Measurements from ENCODE around the gene ALKBH2. TPM values are rescaled to one million over a fixed set of nuclear protein-coding genes. Genes with fewer than 3 reads are reported as not detected.

Gene ALKBH2
- total RNA-seq = 5.9 and 6.1 TPM in 2 replicates

DNA sequence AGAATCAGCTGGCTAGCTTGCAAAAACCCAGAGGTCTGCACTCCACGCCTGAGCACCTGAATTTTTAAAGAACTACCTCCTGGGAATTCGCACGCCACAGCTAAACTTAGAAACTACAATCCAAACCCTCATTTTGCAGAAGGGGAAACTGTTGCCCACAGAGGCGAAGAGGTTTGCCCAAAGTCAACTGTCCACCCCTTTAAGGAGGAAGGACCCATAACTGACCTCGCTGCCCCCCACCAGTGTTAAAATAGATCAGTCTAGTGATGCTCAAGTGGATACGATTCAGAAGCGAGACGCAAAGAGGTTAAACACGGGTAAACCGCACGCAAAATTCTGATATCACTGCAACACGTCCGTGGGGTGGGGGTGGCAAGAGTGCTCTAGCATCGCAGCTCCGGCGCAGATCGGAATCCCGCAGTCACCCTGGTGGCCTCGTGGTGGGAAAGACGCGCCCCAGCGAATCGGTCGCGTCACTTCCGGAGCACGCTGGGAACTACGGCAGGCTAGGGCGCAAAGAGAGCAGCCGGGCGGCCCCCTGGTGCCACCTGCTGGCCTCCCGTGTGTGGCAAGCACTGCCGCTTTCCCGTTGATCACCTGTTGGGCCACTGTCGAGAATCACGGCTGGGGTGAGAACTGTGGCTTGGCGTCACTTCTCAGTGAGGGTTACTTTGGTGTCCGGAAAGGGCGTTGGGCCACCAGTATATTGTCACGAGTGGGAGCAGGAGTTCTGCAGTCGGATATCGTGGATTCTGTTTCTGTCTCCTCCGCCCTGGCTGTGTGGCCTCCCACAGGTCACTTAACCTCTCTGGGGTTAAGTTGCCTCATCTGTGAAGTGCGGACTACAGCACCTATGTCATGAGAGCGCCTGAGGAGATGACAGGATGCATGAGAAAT lies at the start of gene ALKBH2:
TSS of gene ALKBH2 (minus strand) at position 451 of the 897 bp plus-strand sequence. CDS start 686 bp downstream, outside the sequence.

DNA sequence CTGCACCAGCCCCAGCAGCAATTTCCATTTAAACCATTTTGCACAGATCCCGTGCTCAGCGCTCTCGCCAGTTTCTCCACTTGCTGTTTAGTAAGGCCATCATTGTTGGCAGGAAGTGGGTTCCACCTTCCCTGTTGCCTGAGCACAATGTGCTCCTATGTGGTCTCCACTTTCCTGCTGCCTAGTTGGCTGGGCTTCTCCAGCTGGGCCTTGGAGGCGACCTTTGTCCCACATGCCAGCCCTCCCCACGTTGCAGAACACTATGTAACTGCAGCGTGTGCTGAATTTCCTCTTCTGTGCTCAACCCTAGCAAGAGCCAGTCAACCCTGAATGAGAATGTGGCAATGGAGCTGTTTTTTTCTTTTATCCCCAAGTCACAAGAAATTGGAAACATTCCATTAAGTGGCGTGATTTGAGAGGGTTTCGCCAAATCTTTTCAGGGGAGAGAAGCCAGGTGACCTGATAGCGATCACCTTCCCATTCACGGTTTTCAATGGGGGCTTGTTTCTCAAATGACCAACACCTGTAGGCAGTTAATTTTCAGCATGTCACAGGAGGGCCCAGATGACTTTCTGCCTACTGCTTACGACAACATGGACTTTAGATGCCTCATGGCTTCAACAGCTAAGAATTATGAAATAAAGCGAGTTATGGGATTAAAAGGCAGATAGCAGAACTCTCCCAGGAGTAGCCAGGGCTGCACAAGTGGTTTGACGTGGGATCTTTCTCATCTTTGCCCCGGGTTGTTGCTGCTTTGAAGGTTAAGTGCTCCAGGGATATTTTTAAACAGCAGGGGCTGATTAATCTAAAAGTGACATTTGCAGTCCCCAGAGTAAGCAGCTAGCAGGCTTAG lies 22.7 kb upstream of the ALKBH2 start, which contains the start of gene ACACB:
TSS of gene ACACB (plus strand) at position 830 of the 853 bp plus-strand sequence. CDS start 22,819 bp downstream, outside the sequence.

DNA sequence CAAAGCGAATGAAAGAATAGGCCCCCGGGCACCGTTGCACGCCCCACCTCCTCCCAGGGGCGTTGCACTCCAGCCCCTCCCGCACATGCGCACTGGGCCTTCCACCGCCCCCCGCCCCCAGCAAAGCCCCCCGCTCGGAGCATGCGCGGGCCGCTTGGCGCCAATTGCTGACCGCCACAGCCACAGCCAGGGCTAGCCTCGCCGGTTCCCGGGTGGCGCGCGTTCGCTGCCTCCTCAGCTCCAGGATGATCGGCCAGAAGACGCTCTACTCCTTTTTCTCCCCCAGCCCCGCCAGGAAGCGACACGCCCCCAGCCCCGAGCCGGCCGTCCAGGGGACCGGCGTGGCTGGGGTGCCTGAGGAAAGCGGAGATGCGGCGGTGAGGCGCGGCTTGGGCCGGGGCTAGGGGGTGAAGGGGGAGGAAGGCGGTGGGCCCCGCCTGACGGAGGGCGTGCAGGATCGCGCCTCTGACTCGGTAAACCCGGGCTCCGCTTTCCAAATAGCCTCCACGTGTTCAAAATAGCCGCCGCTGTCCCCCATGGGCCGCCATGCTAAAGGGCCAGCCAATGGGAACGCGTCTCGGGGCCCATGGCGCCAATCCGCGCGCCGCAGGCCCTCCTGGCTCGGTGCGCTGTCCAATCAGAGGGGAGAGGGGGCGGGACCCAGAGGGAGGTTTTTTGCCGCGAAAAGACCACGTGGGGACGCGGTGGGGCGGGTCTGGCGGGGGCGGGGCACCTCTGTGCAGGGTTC lies 4.3 kb upstream of the ALKBH2 start, which contains the start of gene UNG:
TSS of gene UNG (plus strand) at position 163 of the 748 bp plus-strand sequence. CDS start at position 246, 83 bp downstream.

DNA sequence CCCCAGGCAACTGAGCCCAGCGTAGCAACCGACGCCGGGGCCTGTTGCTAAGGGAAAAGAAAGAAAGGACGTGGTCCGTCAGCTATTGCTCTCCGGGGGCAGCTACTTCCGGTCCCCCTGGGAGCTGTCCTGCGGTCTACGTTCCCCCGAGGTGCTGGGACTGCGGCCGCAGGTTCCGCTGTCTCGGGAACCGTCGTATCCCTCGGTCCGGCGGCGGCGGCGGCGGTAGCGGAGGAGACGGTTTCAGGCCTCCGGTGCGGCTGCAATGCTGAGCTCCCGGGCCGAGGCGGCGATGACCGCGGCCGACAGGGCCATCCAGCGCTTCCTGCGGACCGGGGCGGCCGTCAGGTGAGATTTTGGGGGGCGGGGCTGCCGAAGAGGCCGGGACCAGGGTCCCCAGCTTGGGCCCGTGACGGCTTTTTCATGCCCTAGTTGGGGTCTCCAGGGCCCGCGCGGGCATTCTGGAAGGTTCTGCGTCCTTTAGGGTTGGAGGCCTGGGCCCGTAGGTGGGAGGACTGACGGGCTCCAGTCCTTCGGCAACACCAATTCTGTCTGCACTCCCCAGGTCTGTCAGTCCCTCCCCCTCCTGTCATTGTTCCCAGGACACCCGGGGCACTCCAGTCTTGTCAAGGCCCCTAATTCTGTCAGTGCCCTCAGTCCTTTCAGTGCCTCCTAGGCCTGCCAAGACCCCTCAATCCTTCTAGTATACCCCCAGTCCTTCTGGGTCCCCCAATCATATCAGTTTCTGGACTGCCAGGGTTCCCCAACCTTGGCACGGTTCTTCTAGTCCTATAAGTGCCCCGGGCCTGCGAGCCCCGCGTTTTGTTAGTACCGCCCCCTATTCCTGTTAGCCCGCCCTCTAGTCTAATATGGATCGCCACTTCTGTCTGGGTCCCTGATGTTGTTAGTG lies 40.6 kb downstream of the ALKBH2 start, which contains the start of gene USP30:
TSS of gene USP30 (plus strand) at position 163 of the 910 bp plus-strand sequence. CDS start at position 266, 103 bp downstream.

Other genes with a start within 250 kb of the ALKBH2 start
- gene SSH1, start 235.9 kb downstream of the ALKBH2 start, total RNA-seq = 17.4 and 21.3 TPM in 2 replicates
- gene DAO, start 213.4 kb downstream of the ALKBH2 start, total RNA-seq = not detected in 2 replicates
- not detected in 2 replicates for gene SVOP, start 72.4 kb downstream of the ALKBH2 start, total RNA-seq
- gene USP30, start 40.9 kb downstream of the ALKBH2 start, total RNA-seq = 6.1 and 6.5 TPM in 2 replicates
- 120 and 131 TPM in 2 replicates for gene UNG, start 4.1 kb upstream of the ALKBH2 start, total RNA-seq
- 1.1 and 3.1 TPM in 2 replicates for gene ACACB, start 23.1 kb upstream of the ALKBH2 start, total RNA-seq
- not detected in 2 replicates for gene FOXN4, start 215.8 kb upstream of the ALKBH2 start, total RNA-seq

Measured in mammary microvascular endothelial cell (primary cell).